NCI-H526 treated with DMSO at 0.1 percent for 48 hours (cell line): ENCODE data around the gene CTCF.

ENCODE experiments used
- DNase-seq: peaks from one replicate; lab custom pipeline; 2025; lab: John Stamatoyannopoulos, UW

The CTCF gene

DNA sequence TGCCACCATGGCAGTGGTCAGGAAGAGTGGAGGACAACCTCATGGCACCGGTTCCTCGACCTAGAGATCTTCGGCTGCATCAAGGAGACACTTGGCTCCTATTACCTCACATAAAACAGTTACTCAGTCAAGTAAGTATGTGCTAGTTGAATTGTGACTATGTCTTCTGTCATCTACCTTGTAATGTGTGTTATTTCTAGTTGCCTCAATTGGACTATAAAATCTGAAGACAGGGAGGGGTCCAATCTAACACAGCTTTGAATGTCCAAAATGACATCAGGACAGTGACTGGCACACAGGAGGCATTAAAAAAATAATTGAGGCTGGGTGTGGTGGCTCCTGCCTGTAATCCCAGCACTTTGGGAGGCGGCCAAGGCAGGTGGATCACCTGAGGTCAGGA lies 121.4 kb downstream of the CTCF start:
- no peak for DNase-seq

DNA sequence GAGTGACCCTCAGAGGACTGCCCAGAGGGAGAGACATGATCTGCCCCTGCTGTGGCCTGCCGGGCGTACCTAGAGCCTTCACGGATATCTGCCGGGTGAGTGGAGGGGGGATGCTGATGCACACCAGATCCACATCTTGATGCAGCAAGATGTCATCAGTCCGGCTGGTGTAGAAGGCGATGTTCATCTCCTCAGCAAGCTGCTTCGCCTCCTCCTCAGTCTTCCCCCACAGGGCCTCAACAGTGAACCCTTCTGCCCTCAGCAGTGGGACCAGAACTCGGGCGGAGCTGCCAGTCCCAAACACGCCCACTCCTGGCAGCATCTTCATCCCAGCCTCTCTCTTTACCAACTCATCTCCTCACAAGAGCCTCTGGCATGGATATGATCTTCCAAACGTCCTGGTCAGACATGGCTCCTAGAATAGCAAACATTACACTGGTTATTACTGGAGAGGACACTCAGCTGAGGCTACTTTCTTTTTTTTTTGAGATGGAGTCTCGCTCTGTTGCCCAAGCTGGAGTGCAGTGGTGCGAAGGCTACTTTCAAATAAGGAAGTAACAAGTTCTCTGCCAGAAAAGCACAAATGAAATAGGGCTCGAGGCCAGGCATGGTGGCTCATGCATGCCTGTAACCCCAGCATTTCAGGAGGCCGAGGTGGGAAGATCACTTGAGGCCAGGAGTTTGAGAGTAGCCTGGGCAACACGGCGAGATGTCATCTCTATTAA lies 123.2 kb downstream of the CTCF start:
- no peak for DNase-seq
